A673 (cell line): ENCODE measurements around the gene SESN1.

Source experiments
- EZH2 ChIP-seq: fragments of 200-600 bp; sonication (generic); IDR thresholded peaks from 2 replicates; pipeline ENCODE4 v1.6.1; 2017; ENCODE audit warnings: borderline replicate concordance, low read depth, mild to moderate bottlenecking, mixed read lengths, antibody characterized with exemption, low read length; ENCODE audit not compliant: poor library complexity, severe bottlenecking
- TF ChIP-seq, protein P1 (sequence below): fragments of 300-800, 200-600 bp; sonication (generic); conservative IDR thresholded peaks from 2 replicates; pipeline ENCODE4 v1.5.1; 2017; ENCODE audit warnings: low read depth, mild to moderate bottlenecking, antibody characterized with exemption, low read length, moderate library complexity, mixed read lengths

DNA sequence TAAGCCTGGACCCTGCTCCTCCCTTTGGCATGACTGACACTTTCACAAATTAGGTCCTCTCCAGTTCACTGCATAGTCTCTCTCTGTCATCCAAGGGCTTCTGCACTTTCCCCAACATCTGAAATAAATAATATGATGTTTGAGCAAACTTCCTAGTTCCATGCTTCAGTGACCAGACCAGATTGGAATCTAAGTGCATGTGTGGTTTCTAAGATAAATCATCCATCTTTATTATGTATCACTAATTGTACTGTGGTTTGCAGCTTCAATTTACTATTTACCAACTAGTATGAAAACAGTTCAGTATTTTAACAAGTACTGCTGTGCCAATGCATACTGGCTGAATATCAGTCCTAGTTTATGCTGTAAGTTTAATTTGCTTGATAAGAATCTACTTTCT is 18.7 kb downstream of the SESN1 start:
- TF ChIP-seq, protein P1, sequence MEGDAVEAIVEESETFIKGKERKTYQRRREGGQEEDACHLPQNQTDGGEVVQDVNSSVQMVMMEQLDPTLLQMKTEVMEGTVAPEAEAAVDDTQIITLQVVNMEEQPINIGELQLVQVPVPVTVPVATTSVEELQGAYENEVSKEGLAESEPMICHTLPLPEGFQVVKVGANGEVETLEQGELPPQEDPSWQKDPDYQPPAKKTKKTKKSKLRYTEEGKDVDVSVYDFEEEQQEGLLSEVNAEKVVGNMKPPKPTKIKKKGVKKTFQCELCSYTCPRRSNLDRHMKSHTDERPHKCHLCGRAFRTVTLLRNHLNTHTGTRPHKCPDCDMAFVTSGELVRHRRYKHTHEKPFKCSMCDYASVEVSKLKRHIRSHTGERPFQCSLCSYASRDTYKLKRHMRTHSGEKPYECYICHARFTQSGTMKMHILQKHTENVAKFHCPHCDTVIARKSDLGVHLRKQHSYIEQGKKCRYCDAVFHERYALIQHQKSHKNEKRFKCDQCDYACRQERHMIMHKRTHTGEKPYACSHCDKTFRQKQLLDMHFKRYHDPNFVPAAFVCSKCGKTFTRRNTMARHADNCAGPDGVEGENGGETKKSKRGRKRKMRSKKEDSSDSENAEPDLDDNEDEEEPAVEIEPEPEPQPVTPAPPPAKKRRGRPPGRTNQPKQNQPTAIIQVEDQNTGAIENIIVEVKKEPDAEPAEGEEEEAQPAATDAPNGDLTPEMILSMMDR: no peak
- no peak for TF ChIP-seq EZH2
